GM23338 (cell line): ENCODE results near the gene SLC7A14. TPM values are rescaled to one million over a fixed set of nuclear protein-coding genes. Genes with fewer than 3 reads are reported as not detected.

Source experiments
- ATAC-seq: fragments of 200-7000 bp; cut with Tn5 transposase; 3 replicates; pipeline ENCODE4 v1.9.1; 2020
- DNase-seq: peaks from one replicate; pipeline ENCODE4 v3.0.0-alpha.2; 2015; ENCODE audit warnings: low spot score
- H2AFZ ChIP-seq: fragments of 200-600 bp; sonication (generic); 2 replicates; pipeline ENCODE4 v1.8.0; 2016; ENCODE audit warnings: antibody characterized with exemption, mild to moderate bottlenecking, moderate library complexity
- H3F3A ChIP-seq: fragments of 200-600 bp; sonication (generic); replicated peaks from 2 replicates; pipeline ENCODE4 v1.8.0; 2017; ENCODE audit warnings: antibody characterized with exemption, mixed run types, low read depth
- H3K27ac ChIP-seq: fragments of 200-600 bp; sonication (generic); 2 replicates; pipeline ENCODE4 v1.6.1; 2016; ENCODE audit warnings: low read depth
- H3K27me3 ChIP-seq: fragments of 200-600 bp; sonication (generic); 2 replicates; pipeline ENCODE4 v1.8.0; 2016; ENCODE audit warnings: mild to moderate bottlenecking, mixed run types, moderate library complexity; ENCODE audit not compliant: insufficient read depth
- H3K36me3 ChIP-seq: fragments of 200-600 bp; sonication (generic); 2 replicates; pipeline ENCODE4 v1.8.0; 2016; ENCODE audit warnings: mild to moderate bottlenecking; ENCODE audit not compliant: insufficient read depth
- H3K4me1 ChIP-seq: fragments of 200-600 bp; sonication (generic); 2 replicates; pipeline ENCODE4 v1.8.0; 2016; ENCODE audit warnings: mild to moderate bottlenecking, moderate library complexity; ENCODE audit not compliant: insufficient read depth
- H3K4me2 ChIP-seq: fragments of 200-600 bp; sonication (generic); 2 replicates; pipeline ENCODE4 v1.7.1; 2017; ENCODE audit warnings: mixed run types
- H3K4me3 ChIP-seq: fragments of 200-600 bp; sonication (generic); 2 replicates; pipeline ENCODE4 v1.6.1; 2016; ENCODE audit warnings: mixed run types
- H3K79me2 ChIP-seq: fragments of 200-600 bp; sonication (generic); replicated peaks from 2 replicates; pipeline ENCODE4 v1.8.0; 2017; ENCODE audit warnings: mild to moderate bottlenecking; ENCODE audit not compliant: insufficient read depth
- H3K9me2 ChIP-seq: fragments of 200-600 bp; sonication (generic); 2 replicates; pipeline ENCODE4 v1.8.0; 2017; ENCODE audit not compliant: insufficient read depth
- H4K20me1 ChIP-seq: fragments of 200-600 bp; sonication (generic); replicated peaks from 2 replicates; pipeline ENCODE4 v1.8.0; 2017; ENCODE audit warnings: mild to moderate bottlenecking; ENCODE audit not compliant: insufficient read depth
- H3K27ac Mint-ChIP-seq: 2 replicates; pipeline ENCODE4 v1.8.0; 2020; ENCODE audit warnings: inconsistent platforms, mild to moderate bottlenecking, moderate library complexity, mixed read lengths
- H3K27me3 Mint-ChIP-seq: 3 replicates; pipeline ENCODE4 v1.8.0; 2022; ENCODE audit warnings: low read depth, mild to moderate bottlenecking, moderate library complexity, mixed read lengths, inconsistent platforms; ENCODE audit not compliant: insufficient read depth, poor library complexity
- H3K36me3 Mint-ChIP-seq: 3 replicates; pipeline ENCODE4 v1.8.0; 2021; ENCODE audit warnings: low read depth, mild to moderate bottlenecking, inconsistent platforms, moderate library complexity, mixed read lengths
- H3K4me1 Mint-ChIP-seq: 3 replicates; pipeline ENCODE4 v1.8.0; 2020; ENCODE audit warnings: mild to moderate bottlenecking, inconsistent platforms, mixed read lengths
- H3K4me3 Mint-ChIP-seq: 3 replicates; pipeline ENCODE4 v1.8.0; 2021; ENCODE audit warnings: moderate library complexity, mild to moderate bottlenecking, inconsistent platforms, mixed read lengths
- H3K9me3 Mint-ChIP-seq: 3 replicates; pipeline ENCODE4 v1.8.0; 2020; ENCODE audit warnings: moderate library complexity, mild to moderate bottlenecking, inconsistent platforms, mixed read lengths
- CREB1 ChIP-seq: fragments of 250-450 bp; sonication (Bioruptor Pico); IDR thresholded peaks from 2 replicates; pipeline ENCODE4 v1.5.0; 2020; ENCODE audit warnings: low read depth, mild to moderate bottlenecking, moderate library complexity
- EZH2 ChIP-seq: fragments of 200-600 bp; sonication (generic); IDR thresholded peaks from one replicate; pipeline ENCODE4 v1.8.0; 2017; ENCODE audit warnings: antibody characterized with exemption, mild to moderate bottlenecking, low read depth; ENCODE audit not compliant: unreplicated experiment
- EZH2phosphoT487 ChIP-seq: fragments of 200-600 bp; sonication (generic); IDR thresholded peaks from one replicate; pipeline ENCODE4 v1.8.1; 2018; ENCODE audit warnings: antibody characterized with exemption; ENCODE audit not compliant: unreplicated experiment
- JUNB ChIP-seq: IDR thresholded peaks from one replicate; pipeline ENCODE4 v1.6.1; 2016; ENCODE audit warnings: antibody characterized with exemption; ENCODE audit not compliant: unreplicated experiment
- NANOG ChIP-seq: IDR thresholded peaks from 2 replicates; pipeline ENCODE4 v1.6.1; 2016; ENCODE audit warnings: antibody characterized with exemption, borderline replicate concordance
- STAT1 ChIP-seq: IDR thresholded peaks from one replicate; pipeline ENCODE4 v1.6.1; 2016; ENCODE audit warnings: antibody characterized with exemption; ENCODE audit not compliant: unreplicated experiment
- ZNF114 ChIP-seq: fragments of 250-450 bp; sonication (Bioruptor Pico); IDR thresholded peaks from 2 replicates; pipeline ENCODE4 v1.5.0; 2020; ENCODE audit warnings: mild to moderate bottlenecking, moderate library complexity
- ZNF331 ChIP-seq: fragments of 250-450 bp; sonication (Bioruptor Pico); IDR thresholded peaks from 2 replicates; pipeline ENCODE4 v1.5.0; 2020; ENCODE audit warnings: low read depth, mild to moderate bottlenecking, moderate library complexity
- polyA plus RNA-seq: library from polyadenylated mRNA; unstranded; fragments of >200 nt; fragmentation: Nextera tagmentation; extraction: Ambion mirVana; gene quantifications from 2 replicates; pipeline ENCODE4 v1.2.1, GENCODE V29; 2016
- total RNA-seq: library from RNA; depleted of rRNA; stranded (reverse); fragments of >200 nt; shearing (Covaris generic); gene quantifications from 2 replicates; pipeline ENCODE4 v1.2.3, GENCODE V29; 2014
- TF ChIP-seq, protein P1 (sequence below): fragments of 250-450 bp; sonication (Bioruptor Pico); IDR thresholded peaks from 2 replicates; pipeline ENCODE4 v1.5.0; 2020; ENCODE audit warnings: mild to moderate bottlenecking, moderate library complexity
- TF ChIP-seq, protein P2 (sequence below): IDR thresholded peaks from 2 replicates; pipeline ENCODE4 v1.6.1; 2016; ENCODE audit warnings: antibody characterized with exemption
- TF ChIP-seq, protein P3 (sequence below): IDR thresholded peaks from one replicate; pipeline ENCODE4 v1.6.1; 2018; ENCODE audit warnings: antibody characterized with exemption; ENCODE audit not compliant: unreplicated experiment

SLC7A14 gene
- total and polyA plus RNA-seq, 2 experiments from 2014 or later = 0.49 to 0.82 TPM

DNA sequence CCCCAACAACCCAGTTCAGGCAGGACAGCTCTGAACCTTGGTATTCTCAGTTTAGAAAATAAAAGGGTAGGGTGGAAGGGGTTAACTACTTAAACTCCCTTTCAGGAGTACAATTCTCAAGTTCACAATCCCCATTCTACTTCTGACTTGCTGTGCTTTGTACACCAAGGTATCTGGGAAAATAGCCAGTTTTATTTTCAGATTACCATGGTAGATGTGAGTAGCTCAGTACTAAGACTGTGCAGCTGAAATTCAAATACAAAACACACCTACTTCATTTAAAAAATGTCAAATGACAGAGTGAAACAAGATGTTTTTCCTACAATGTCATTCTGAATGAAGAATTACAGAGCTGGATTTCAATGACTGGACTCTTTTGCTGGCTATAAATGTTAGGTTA lies 27.4 kb downstream of the SLC7A14 start:
- TF ChIP-seq, protein P1, sequence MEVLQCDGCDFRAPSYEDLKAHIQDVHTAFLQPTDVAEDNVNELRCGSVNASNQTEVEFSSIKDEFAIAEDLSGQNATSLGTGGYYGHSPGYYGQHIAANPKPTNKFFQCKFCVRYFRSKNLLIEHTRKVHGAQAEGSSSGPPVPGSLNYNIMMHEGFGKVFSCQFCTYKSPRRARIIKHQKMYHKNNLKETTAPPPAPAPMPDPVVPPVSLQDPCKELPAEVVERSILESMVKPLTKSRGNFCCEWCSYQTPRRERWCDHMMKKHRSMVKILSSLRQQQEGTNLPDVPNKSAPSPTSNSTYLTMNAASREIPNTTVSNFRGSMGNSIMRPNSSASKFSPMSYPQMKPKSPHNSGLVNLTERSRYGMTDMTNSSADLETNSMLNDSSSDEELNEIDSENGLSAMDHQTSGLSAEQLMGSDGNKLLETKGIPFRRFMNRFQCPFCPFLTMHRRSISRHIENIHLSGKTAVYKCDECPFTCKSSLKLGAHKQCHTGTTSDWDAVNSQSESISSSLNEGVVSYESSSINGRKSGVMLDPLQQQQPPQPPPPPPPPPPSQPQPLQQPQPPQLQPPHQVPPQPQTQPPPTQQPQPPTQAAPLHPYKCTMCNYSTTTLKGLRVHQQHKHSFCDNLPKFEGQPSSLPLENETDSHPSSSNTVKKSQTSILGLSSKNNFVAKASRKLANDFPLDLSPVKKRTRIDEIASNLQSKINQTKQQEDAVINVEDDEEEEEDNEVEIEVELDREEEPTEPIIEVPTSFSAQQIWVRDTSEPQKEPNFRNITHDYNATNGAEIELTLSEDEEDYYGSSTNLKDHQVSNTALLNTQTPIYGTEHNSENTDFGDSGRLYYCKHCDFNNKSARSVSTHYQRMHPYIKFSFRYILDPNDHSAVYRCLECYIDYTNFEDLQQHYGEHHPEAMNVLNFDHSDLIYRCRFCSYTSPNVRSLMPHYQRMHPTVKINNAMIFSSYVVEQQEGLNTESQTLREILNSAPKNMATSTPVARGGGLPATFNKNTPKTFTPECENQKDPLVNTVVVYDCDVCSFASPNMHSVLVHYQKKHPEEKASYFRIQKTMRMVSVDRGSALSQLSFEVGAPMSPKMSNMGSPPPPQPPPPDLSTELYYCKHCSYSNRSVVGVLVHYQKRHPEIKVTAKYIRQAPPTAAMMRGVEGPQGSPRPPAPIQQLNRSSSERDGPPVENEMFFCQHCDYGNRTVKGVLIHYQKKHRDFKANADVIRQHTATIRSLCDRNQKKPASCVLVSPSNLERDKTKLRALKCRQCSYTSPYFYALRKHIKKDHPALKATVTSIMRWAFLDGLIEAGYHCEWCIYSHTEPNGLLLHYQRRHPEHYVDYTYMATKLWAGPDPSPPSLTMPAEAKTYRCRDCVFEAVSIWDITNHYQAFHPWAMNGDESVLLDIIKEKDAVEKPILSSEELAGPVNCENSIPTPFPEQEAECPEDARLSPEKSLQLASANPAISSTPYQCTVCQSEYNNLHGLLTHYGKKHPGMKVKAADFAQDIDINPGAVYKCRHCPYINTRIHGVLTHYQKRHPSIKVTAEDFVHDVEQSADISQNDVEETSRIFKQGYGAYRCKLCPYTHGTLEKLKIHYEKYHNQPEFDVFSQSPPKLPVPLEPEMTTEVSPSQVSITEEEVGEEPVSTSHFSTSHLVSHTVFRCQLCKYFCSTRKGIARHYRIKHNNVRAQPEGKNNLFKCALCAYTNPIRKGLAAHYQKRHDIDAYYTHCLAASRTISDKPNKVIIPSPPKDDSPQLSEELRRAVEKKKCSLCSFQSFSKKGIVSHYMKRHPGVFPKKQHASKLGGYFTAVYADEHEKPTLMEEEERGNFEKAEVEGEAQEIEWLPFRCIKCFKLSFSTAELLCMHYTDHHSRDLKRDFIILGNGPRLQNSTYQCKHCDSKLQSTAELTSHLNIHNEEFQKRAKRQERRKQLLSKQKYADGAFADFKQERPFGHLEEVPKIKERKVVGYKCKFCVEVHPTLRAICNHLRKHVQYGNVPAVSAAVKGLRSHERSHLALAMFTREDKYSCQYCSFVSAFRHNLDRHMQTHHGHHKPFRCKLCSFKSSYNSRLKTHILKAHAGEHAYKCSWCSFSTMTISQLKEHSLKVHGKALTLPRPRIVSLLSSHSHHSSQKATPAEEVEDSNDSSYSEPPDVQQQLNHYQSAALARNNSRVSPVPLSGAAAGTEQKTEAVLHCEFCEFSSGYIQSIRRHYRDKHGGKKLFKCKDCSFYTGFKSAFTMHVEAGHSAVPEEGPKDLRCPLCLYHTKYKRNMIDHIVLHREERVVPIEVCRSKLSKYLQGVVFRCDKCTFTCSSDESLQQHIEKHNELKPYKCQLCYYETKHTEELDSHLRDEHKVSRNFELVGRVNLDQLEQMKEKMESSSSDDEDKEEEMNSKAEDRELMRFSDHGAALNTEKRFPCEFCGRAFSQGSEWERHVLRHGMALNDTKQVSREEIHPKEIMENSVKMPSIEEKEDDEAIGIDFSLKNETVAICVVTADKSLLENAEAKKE (CRISPR knock-in tag) = no peak
- TF ChIP-seq STAT1 (no peak), CREB1 (no peak), EZH2 (no peak), NANOG (no peak), JUNB (no peak), ZNF331 (CRISPR knock-in tag) (no peak), ZNF114 (no peak), EZH2phosphoT487 (no peak)
- TF ChIP-seq, protein P2, sequence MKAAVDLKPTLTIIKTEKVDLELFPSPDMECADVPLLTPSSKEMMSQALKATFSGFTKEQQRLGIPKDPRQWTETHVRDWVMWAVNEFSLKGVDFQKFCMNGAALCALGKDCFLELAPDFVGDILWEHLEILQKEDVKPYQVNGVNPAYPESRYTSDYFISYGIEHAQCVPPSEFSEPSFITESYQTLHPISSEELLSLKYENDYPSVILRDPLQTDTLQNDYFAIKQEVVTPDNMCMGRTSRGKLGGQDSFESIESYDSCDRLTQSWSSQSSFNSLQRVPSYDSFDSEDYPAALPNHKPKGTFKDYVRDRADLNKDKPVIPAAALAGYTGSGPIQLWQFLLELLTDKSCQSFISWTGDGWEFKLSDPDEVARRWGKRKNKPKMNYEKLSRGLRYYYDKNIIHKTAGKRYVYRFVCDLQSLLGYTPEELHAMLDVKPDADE = no peak
- TF ChIP-seq, protein P3, sequence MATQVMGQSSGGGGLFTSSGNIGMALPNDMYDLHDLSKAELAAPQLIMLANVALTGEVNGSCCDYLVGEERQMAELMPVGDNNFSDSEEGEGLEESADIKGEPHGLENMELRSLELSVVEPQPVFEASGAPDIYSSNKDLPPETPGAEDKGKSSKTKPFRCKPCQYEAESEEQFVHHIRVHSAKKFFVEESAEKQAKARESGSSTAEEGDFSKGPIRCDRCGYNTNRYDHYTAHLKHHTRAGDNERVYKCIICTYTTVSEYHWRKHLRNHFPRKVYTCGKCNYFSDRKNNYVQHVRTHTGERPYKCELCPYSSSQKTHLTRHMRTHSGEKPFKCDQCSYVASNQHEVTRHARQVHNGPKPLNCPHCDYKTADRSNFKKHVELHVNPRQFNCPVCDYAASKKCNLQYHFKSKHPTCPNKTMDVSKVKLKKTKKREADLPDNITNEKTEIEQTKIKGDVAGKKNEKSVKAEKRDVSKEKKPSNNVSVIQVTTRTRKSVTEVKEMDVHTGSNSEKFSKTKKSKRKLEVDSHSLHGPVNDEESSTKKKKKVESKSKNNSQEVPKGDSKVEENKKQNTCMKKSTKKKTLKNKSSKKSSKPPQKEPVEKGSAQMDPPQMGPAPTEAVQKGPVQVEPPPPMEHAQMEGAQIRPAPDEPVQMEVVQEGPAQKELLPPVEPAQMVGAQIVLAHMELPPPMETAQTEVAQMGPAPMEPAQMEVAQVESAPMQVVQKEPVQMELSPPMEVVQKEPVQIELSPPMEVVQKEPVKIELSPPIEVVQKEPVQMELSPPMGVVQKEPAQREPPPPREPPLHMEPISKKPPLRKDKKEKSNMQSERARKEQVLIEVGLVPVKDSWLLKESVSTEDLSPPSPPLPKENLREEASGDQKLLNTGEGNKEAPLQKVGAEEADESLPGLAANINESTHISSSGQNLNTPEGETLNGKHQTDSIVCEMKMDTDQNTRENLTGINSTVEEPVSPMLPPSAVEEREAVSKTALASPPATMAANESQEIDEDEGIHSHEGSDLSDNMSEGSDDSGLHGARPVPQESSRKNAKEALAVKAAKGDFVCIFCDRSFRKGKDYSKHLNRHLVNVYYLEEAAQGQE = no peak
- DNase-seq = no peak
- H3K4me3 Mint-ChIP-seq = no peak overlapping the region

More for the DNA sequence above, 27.4 kb downstream of the SLC7A14 start:
- Histone ChIP-seq H3K4me2 (no peak overlapping the region), H3F3A (no peaks in the 10 kb centered on the region), H3K4me1 (no peaks in the 10 kb centered on the region), H3K27me3 (no peaks in the 10 kb centered on the region), H3K79me2 (no peaks in the 10 kb centered on the region), H3K27ac (no peak overlapping the region), H3K4me3 (no peak overlapping the region), H2AFZ (no peak overlapping the region), H4K20me1 (no peaks in the 10 kb centered on the region; the same call in 1 of the 2 replicates), H3K9me2 (no peaks in the 10 kb centered on the region), H3K36me3 (no peaks in the 10 kb centered on the region)
- Mint-ChIP-seq H3K9me3 (no peaks in the 10 kb centered on the region), H3K36me3 (no peaks in the 10 kb centered on the region), H3K27me3 (no peaks in the 10 kb centered on the region), H3K27ac (no peak overlapping the region), H3K4me1 (no peaks in the 10 kb centered on the region)
- no peak for ATAC-seq
